ENCODE data around the gene PDZD2. TPM values are rescaled to one million over a fixed set of nuclear protein-coding genes. Genes with fewer than 3 reads are reported as not detected.

Gene PDZD2
- total RNA-seq, 1 experiment from 2014 or later, result 2.2 TPM

DNA sequence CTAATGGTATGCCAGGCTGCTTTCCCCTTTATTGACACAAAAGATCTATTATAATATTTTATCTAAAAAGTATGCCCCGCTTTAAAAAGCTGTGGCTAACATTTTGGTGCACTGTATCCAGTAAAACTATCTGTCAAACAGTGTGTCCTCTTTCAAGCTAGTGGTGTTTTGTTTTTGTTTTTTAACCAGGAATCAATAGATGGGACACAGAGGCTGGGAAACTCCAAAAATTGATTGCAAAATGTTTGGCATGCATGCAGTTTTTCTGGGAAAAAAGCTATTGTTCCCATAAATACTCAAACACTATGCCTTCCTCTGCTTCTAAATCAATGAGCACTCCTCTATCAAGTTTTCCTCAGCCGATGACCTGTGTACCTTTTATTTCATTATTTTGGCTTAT lies 34.3 kb upstream of the PDZD2 start:
- POLR2A ChIA-PET (ENCODE audit: low non-redundant PET), result no interaction called here
- no peaks in the 10 kb centered on the region for H3K9me3 ChIP-seq (ENCODE audit: low read depth, low read length, poor library complexity, severe bottlenecking)
- no peak for DNase-seq (ENCODE audit: low spot score)
- no TSS peak for BruUV-seq (replicated peaks)
- H3K27ac ChIP-seq (ENCODE audit: low read depth, low read length, poor library complexity, severe bottlenecking), result no peak overlapping the region
- H3K27me3 ChIP-seq (replicated peaks; ENCODE audit: insufficient read depth, low read depth, low read length, poor library complexity), result no peaks in the 10 kb centered on the region
- TF ChIP-seq EZH2 (IDR thresholded peaks at IDR 0.05; ENCODE audit: borderline replicate concordance, low read depth, low read length, poor library complexity, severe bottlenecking), result no peak
- TF ChIP-seq, protein P1, sequence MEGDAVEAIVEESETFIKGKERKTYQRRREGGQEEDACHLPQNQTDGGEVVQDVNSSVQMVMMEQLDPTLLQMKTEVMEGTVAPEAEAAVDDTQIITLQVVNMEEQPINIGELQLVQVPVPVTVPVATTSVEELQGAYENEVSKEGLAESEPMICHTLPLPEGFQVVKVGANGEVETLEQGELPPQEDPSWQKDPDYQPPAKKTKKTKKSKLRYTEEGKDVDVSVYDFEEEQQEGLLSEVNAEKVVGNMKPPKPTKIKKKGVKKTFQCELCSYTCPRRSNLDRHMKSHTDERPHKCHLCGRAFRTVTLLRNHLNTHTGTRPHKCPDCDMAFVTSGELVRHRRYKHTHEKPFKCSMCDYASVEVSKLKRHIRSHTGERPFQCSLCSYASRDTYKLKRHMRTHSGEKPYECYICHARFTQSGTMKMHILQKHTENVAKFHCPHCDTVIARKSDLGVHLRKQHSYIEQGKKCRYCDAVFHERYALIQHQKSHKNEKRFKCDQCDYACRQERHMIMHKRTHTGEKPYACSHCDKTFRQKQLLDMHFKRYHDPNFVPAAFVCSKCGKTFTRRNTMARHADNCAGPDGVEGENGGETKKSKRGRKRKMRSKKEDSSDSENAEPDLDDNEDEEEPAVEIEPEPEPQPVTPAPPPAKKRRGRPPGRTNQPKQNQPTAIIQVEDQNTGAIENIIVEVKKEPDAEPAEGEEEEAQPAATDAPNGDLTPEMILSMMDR (conservative IDR thresholded peaks at IDR 0.05; ENCODE audit: low read depth, low read length), result no peak
- intact Hi-C loops (cut with micrococcal nuclease; ENCODE audit: unreplicated experiment), result no loop called here
- H3K36me3 ChIP-seq (ENCODE audit: insufficient read depth, low read length, poor library complexity, severe bottlenecking), result no peaks in the 10 kb centered on the region
- H3K4me3 ChIP-seq (ENCODE audit: low read depth, low read length, poor library complexity, severe bottlenecking), result no peak overlapping the region
- CTCF ChIA-PET, result interaction anchor here (0.7 kb wide), 1 partner anchor 169 kb away, joined by 3 read pairs; no protein-coding TSS in a partner anchor
- H3K4me1 ChIP-seq (ENCODE audit: insufficient read depth, low read length, poor library complexity, severe bottlenecking), result no peaks in the 10 kb centered on the region

DNA sequence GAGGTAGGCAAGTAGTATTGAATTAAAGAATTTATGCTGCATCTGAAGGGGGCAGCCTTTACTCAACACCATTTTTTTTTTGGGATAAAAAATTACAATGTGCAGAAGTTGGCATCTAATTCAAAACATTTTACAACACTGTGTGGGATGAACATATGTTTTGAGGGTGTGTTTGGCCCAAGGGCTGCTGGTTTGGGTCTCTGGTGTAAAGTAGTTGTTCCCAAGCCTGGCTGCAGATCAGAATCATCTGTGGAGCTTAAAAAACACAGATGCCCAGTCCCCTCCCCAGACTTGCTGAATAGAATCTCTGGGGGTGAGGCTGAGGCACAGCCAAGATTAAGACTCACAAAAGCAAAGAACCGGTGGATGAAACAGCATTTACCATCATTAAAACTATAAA lies 33.0 kb upstream of the PDZD2 start:
- H3K36me3 ChIP-seq (ENCODE audit: insufficient read depth, low read length, poor library complexity, severe bottlenecking), result no peaks in the 10 kb centered on the region
- no peaks in the 10 kb centered on the region for H3K9me3 ChIP-seq (ENCODE audit: low read depth, low read length, poor library complexity, severe bottlenecking)
- ChIA-PET CTCF (no interaction called here), POLR2A (ENCODE audit: low non-redundant PET) (no interaction called here)
- intact Hi-C loops (cut with micrococcal nuclease; ENCODE audit: unreplicated experiment), result no loop called here
- no TSS peak for BruUV-seq (replicated peaks)
- TF ChIP-seq EZH2 (IDR thresholded peaks at IDR 0.05; ENCODE audit: borderline replicate concordance, low read depth, low read length, poor library complexity, severe bottlenecking), result no peak
- TF ChIP-seq, protein P1 (conservative IDR thresholded peaks at IDR 0.05; ENCODE audit: low read depth, low read length), result no peak
- H3K27ac ChIP-seq (ENCODE audit: low read depth, low read length, poor library complexity, severe bottlenecking), result no peak overlapping the region
- H3K27me3 ChIP-seq (replicated peaks; ENCODE audit: insufficient read depth, low read depth, low read length, poor library complexity), result no peaks in the 10 kb centered on the region
- no peaks in the 10 kb centered on the region for H3K4me1 ChIP-seq (ENCODE audit: insufficient read depth, low read length, poor library complexity, severe bottlenecking)
- no peak for DNase-seq (ENCODE audit: low spot score)
- no peak overlapping the region for H3K4me3 ChIP-seq (ENCODE audit: low read depth, low read length, poor library complexity, severe bottlenecking)

DNA sequence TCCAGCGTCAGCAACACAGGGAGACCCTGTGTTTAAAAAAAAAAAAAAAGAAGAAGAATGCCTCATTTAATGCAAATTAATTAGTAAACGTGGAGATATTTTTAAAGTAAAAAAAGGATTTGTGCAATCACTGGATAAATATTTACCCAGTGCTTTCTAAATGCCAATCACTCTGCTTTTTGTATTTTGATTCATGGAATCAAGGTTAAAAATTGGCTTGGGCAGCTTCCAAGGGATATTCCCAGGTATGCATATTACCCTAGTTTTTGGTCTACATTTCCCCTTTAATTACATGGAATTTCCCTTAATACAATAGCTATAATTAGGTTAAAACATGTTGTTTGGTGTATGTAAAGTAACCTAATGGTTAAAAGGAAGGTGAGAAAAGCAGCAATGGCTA lies 31.4 kb upstream of the PDZD2 start:
- intact Hi-C loops (cut with micrococcal nuclease; ENCODE audit: unreplicated experiment), result no loop called here
- no peak for DNase-seq (ENCODE audit: low spot score)
- Histone ChIP-seq H3K27me3 (replicated peaks; ENCODE audit: insufficient read depth, low read depth, low read length, poor library complexity) (no peaks in the 10 kb centered on the region), H3K36me3 (ENCODE audit: insufficient read depth, low read length, poor library complexity, severe bottlenecking) (no peaks in the 10 kb centered on the region), H3K27ac (ENCODE audit: low read depth, low read length, poor library complexity, severe bottlenecking) (no peak overlapping the region), H3K4me1 (ENCODE audit: insufficient read depth, low read length, poor library complexity, severe bottlenecking) (no peaks in the 10 kb centered on the region), H3K9me3 (ENCODE audit: low read depth, low read length, poor library complexity, severe bottlenecking) (no peaks in the 10 kb centered on the region), H3K4me3 (ENCODE audit: low read depth, low read length, poor library complexity, severe bottlenecking) (no peak overlapping the region)
- no TSS peak for BruUV-seq (replicated peaks)
- no peak for TF ChIP-seq EZH2 (IDR thresholded peaks at IDR 0.05; ENCODE audit: borderline replicate concordance, low read depth, low read length, poor library complexity, severe bottlenecking)
- TF ChIP-seq, protein P1 (conservative IDR thresholded peaks at IDR 0.05; ENCODE audit: low read depth, low read length), result no peak
- POLR2A ChIA-PET (ENCODE audit: low non-redundant PET), result no interaction called here
- CTCF ChIA-PET, result no interaction called here
